Natural killer cell (primary cell): ENCODE measurements around the gene TEX53. TPM values are rescaled to one million over a fixed set of nuclear protein-coding genes. Genes with fewer than 3 reads are reported as not detected.

Experiments used
- ATAC-seq, 3 donors: fragments of 150-1000 bp in 2 of 3; fragments of 200-7000 bp in 1 of 3; cut with Tn5 transposase; 1 replicate in 1 of 3; 2 replicates in 2 of 3; pipeline ENCODE4 v1.10.0; 2021; ENCODE audit warnings: mild to moderate bottlenecking in 2 of 3, moderate library complexity in 2 of 3
- DNase-seq, 2 donors: peaks; one replicate each; pipeline versions ENCODE4 v3.0.0 to v3.0.0-alpha.2; 2013 to 2021; ENCODE audit warnings: mixed read lengths in 1 of 2
- H3K27ac ChIP-seq: one replicate; pipeline ENCODE4 v1.5.1; 2013; ENCODE audit warnings: mild to moderate bottlenecking, low read length
- H3K27me3 ChIP-seq: one replicate; pipeline ENCODE4 v1.6.1; 2013; ENCODE audit warnings: low read length; ENCODE audit not compliant: control insufficient read depth, insufficient read depth
- H3K36me3 ChIP-seq: one replicate; pipeline ENCODE4 v1.6.1; 2013; ENCODE audit warnings: low read length; ENCODE audit not compliant: control insufficient read depth, insufficient read depth
- H3K4me1 ChIP-seq: one replicate; pipeline ENCODE4 v1.6.1; 2013; ENCODE audit warnings: low read length; ENCODE audit not compliant: control insufficient read depth, insufficient read depth
- H3K4me3 ChIP-seq: one replicate; pipeline ENCODE4 v1.5.1; 2013; ENCODE audit warnings: low read length
- H3K9me3 ChIP-seq: one replicate; pipeline ENCODE4 v1.6.1; 2013; ENCODE audit warnings: low read length; ENCODE audit not compliant: control insufficient read depth, insufficient read depth
- H3K27ac Mint-ChIP-seq, 2 donors: one replicate each; pipeline ENCODE4 v1.8.0; 2022; ENCODE audit warnings: mild to moderate bottlenecking in 2 of 2, mixed read lengths in 2 of 2, moderate library complexity in 1 of 2
- H3K27me3 Mint-ChIP-seq, 2 donors: one replicate each; pipeline ENCODE4 v1.8.0; 2022; ENCODE audit warnings: low read depth in 2 of 2, mixed read lengths in 2 of 2
- H3K36me3 Mint-ChIP-seq: one replicate; pipeline ENCODE4 v1.8.0; 2022; ENCODE audit warnings: mixed read lengths
- H3K4me1 Mint-ChIP-seq, 2 donors: one replicate each; pipeline ENCODE4 v1.8.0; 2022; ENCODE audit warnings: mixed read lengths in 2 of 2
- H3K4me3 Mint-ChIP-seq: one replicate; pipeline ENCODE4 v1.8.0; 2022; ENCODE audit warnings: mild to moderate bottlenecking, moderate library complexity, mixed read lengths
- H3K9me3 Mint-ChIP-seq, 2 donors: one replicate each; pipeline ENCODE4 v1.8.0; 2022; ENCODE audit warnings: mixed read lengths in 2 of 2
- WGBS: methylation state at CpG from one replicate; pipeline ENCODE4 v1.1.7; 2013; ENCODE audit warnings: missing lambda C conversion rate; ENCODE audit not compliant: insufficient coverage; 5-methylcytosine and 5-hydroxymethylcytosine counted together
- intact Hi-C: fragments of 100-400 bp; cut with micrococcal nuclease; formaldehyde crosslinking; loops from one replicate; pipeline ENCODE4 v1.14.2; 2022
- total RNA-seq, 4 donors: library from RNA; stranded (reverse); fragments of 120-200 nt in 1 of 4; gene quantifications; one replicate each; pipeline versions ENCODE4 v1.2.3 to v1.2.4, GENCODE V29; 2013 to 2022
- TF ChIP-seq, protein P1 (sequence below): fragments of 200-600 bp; IDR thresholded peaks from one replicate; pipeline ENCODE4 v1.8.0; 2022; ENCODE audit warnings: antibody characterized with exemption

The TEX53 gene
- total RNA-seq, 3 donors from 2014 or later (not counting 1 experiment from before 2014, with no cell fraction given): not detected

DNA sequence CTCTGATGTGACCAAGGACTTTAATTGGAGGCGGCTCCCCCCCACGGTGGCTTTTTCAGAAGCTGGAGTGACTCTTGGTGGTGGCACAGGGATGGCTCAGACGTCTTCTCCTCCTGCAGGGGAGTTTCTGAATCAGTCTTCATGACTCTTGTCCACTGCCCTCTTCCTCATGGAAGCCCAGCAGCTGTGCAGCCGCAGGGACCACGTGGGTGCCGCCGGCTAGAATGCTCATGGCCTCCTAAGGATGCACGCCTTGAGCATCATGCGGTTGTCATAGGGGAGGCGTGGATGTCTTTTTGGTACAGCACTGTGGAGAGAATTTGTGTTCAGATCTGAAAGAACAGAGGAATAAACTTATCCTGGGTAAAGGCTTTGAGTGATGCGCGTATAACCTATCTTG is 1.3 kb downstream of the TEX53 start:
- Mint-ChIP-seq H3K36me3 (no peaks in the 10 kb centered on the region), H3K9me3 (no peaks in the 10 kb centered on the region), H3K27me3 (peaks cover 0 to 3% of the 10 kb centered on the region in 2 donors), H3K27ac (no peak overlapping the region), H3K4me1 (peaks cover 6 to 18% of the 10 kb centered on the region in 2 donors), H3K4me3 (no peak overlapping the region)
- Histone ChIP-seq H3K27me3 (no peaks in the 10 kb centered on the region), H3K9me3 (no peaks in the 10 kb centered on the region), H3K27ac (no peak overlapping the region), H3K4me1 (peaks cover 4% of the 10 kb centered on the region), H3K36me3 (no peaks in the 10 kb centered on the region), H3K4me3 (no peak overlapping the region)
- 90% methylated on average over 10 of the region's 12 CpGs for WGBS
- ATAC-seq (no peak), DNase-seq (no peak)
- TF ChIP-seq, protein P1, sequence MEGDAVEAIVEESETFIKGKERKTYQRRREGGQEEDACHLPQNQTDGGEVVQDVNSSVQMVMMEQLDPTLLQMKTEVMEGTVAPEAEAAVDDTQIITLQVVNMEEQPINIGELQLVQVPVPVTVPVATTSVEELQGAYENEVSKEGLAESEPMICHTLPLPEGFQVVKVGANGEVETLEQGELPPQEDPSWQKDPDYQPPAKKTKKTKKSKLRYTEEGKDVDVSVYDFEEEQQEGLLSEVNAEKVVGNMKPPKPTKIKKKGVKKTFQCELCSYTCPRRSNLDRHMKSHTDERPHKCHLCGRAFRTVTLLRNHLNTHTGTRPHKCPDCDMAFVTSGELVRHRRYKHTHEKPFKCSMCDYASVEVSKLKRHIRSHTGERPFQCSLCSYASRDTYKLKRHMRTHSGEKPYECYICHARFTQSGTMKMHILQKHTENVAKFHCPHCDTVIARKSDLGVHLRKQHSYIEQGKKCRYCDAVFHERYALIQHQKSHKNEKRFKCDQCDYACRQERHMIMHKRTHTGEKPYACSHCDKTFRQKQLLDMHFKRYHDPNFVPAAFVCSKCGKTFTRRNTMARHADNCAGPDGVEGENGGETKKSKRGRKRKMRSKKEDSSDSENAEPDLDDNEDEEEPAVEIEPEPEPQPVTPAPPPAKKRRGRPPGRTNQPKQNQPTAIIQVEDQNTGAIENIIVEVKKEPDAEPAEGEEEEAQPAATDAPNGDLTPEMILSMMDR: no peak
- intact Hi-C loops: no loop called here

DNA sequence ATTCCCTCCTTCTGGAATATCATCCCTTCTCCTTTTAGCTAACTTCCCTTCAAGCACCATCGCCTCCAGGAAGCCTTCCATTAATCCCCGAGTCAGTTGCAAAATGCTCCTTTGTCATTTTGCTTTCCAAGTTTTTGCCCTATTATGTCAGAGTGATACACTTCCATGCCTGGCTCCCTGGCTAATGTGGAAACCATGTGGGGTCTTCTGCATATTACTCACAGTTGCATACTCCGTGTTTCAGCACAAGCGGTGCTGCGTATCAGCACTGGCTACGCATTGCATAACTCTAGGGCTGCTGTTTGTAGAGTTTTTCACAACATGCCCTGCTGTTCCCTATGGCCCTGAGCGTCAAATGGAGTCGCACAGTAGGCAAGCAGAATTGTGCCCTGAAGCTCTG is 1.9 kb downstream of the TEX53 start:
- DNase-seq (no peak), ATAC-seq (no peak)
- Mint-ChIP-seq H3K4me3 (no peak overlapping the region), H3K4me1 (peaks cover 6 to 18% of the 10 kb centered on the region in 2 donors), H3K27me3 (peaks cover 0 to 3% of the 10 kb centered on the region in 2 donors), H3K9me3 (no peaks in the 10 kb centered on the region), H3K27ac (no peak overlapping the region), H3K36me3 (no peaks in the 10 kb centered on the region)
- no peak overlapping the region for H3K27ac ChIP-seq
- H3K27me3 ChIP-seq: no peaks in the 10 kb centered on the region
- H3K4me3 ChIP-seq: no peak overlapping the region
- intact Hi-C loops: no loop called here
- H3K4me1 ChIP-seq: peaks cover 4% of the 10 kb centered on the region
- no peaks in the 10 kb centered on the region for H3K36me3 ChIP-seq
- TF ChIP-seq, protein P1: no peak
- H3K9me3 ChIP-seq: no peaks in the 10 kb centered on the region
- WGBS: 84% methylated on average over 8 of the region's 8 CpGs

DNA sequence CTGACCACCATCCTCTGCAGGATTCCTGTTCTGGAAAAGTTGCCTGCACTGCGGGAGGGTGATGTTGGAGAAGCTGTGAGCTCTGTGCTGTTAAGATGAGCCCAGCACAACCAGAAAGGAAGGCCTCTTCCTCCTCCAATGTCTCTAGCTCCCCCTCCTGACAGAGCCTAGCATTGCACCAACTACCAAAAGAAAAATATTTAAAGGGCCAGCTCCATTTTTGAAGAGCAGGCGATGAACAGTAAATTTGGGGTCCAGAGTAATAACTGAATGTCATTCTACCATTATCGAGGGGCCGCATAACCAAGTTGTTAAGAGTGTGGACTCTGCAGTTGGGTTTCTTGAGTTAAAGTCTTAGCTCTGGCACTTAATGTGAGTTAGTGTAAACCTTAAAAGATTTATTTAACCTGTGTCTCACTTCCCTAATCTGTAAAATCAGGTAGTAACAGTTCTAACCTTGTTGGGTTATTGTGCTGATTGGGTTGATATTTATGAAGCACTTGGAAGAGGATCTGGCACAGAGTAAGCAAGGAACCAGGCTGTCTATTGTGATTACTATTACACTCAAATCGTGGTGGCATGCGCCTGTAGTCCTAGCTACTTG is 3.9 kb downstream of the TEX53 start:
- peak; percentile 89 to 99 (median 97) for ATAC-seq
- H3K4me1 ChIP-seq: peaks cover 4% of the 10 kb centered on the region
- WGBS: 35% methylated on average over 6 of the region's 6 CpGs
- no peaks in the 10 kb centered on the region for H3K27me3 ChIP-seq
- Mint-ChIP-seq H3K27ac (no peak overlapping the region), H3K9me3 (no peaks in the 10 kb centered on the region), H3K4me3 (no peak overlapping the region), H3K27me3 (peaks cover 0 to 3% of the 10 kb centered on the region in 2 donors), H3K4me1 (peaks cover 6 to 18% of the 10 kb centered on the region in 2 donors), H3K36me3 (no peaks in the 10 kb centered on the region)
- TF ChIP-seq, protein P1: peak; percentile 81
- no peak overlapping the region for H3K4me3 ChIP-seq
- intact Hi-C loops: loop anchor here (1.0 to 2.0 kb wide), 4 partner anchors 61 to 314 kb away; no protein-coding TSS in a partner anchor
- H3K36me3 ChIP-seq: no peaks in the 10 kb centered on the region
- peak; percentile 70 to 90 for DNase-seq
- no peaks in the 10 kb centered on the region for H3K9me3 ChIP-seq
- no peak overlapping the region for H3K27ac ChIP-seq
